ENCODE data around the gene ATAD3B.

ATAD3B gene

DNA sequence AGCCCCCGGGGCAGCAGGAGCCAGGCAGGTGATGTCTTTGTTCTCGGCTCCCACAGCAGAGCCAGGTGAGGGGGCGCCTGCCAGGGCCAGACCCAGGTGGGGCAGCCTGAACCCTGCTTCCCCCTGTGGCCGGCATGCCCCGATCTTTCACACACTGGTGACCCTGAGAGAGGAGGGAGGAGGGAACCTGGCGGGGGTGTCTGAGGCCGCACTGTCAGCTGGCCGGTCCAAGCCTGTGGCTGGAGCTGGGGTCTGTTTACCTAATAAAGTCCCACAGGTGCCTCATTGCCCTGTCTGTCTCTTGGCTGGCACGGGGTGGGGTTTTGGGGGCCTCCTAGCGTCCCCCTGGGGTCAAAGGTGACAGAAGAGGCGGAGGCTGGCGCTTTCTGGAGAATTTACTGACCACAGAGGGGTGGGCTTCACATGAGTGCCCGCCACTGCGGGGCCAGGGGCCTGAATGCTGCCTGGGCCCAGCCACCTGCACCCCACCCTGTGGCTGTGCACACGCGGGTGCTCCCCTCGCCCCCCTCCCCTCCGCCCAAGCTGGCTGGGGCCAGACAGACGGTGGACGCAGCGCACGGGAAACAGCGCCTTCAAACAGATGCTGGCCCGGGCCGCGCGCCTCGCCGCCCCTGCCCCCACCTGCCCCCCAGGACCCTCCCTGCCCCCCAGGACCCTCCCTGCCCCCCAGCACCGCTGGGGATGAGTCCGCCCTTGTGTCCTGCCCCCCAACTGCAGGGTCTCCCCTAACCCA is 63.0 kb downstream of the ATAD3B start:
- DNase-seq (ENCODE audit: low read depth in 1 of 2, low spot score in 1 of 2): no peak
- TF ChIP-seq JUND (IDR thresholded peaks at IDR 0.05; ENCODE audit: low read depth): no peak
- in situ Hi-C loops (cut with HindIII; ENCODE audit: low pct_unique_long_range_greater_than_20kb, low sequenced_read_pairs): no loop called here

DNA sequence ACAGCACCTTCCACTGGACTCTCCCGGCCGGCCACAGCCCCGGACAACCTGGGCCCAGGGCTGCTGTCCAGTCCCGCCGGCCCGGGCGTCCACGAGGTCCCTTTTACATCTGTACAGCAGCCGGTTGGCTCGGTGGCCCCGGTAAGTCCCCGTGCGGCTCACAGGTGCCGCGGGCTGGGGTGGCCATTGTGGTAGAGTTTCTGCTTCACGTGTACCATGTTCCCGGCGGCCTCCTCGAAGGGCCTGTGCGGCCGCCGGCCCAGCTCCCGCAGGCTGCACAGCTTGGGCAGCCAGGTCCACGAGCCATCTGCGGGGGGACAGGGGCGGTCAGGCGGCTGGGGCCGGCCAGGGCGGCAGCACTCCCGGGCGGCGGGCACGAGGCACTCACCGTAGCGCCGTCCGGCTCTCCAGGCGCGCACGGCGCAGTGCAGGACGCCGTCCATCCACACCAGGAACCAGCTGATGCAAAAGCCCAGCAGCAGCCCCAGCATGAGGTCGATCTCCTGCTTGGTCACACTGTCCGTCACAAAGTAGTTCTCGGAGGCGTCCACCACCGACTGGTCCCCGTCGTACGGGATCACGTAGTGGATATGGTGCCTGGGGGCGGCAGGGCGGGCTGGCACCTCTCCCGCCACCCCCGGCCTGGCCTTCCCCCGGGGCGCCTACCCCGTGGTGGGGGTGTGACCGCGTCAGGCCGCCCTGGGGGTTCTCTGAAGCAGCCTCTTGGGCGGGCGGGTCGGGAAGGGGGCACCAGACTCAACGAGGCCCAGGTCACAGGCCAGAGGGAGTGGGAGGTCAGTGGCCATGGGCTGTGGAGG is 63.8 kb downstream of the ATAD3B start:
- TF ChIP-seq JUND (IDR thresholded peaks at IDR 0.05; ENCODE audit: low read depth): no peak
- in situ Hi-C loops (cut with HindIII; ENCODE audit: low pct_unique_long_range_greater_than_20kb, low sequenced_read_pairs): no loop called here
- no peak for DNase-seq (ENCODE audit: low read depth in 1 of 2, low spot score in 1 of 2)

DNA sequence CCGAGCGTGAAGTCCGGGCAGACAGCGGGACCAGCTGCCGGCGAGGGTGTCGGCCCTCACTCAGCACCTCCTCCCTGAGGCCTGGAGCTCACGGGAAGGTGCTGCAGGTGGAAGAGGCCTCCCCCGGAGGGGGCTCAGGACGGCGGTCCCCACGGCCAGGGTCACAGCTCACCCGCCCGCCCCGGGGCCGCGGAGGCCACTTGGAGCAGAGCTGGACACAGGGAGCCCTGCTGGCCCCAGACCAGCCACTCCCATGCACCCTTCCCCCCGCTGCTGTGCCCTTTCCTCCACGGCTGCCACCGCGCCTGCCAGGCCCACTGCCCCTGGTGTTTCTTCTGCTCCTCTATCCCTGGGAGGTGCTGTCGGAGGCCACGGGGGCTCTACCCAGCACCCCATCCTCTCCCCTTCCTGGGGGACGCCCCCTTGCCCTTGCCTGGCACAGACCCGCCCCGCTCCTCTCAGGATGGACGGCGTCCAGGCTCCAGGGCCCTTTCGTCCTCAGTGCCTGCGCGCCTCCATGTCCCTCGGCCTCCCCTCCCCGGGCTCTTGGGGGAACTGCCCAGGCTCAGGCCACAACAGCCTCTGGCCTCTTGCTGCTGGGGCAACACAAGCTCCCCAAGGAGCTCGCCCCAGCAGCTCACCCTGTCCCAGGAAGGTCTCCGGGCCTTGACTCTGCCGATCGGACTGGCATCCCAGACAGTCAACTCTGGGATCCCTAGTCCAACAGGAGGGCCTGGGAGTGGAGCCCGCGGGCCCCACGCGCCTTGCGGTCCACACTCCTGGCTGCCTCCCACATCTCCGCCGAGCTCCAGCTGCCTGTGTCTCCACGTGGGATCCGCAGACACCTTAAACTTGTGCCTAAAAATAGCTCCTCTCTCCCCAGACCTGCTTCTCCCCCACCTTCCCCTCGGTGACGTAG is 64.7 kb downstream of the ATAD3B start:
- in situ Hi-C loops (cut with HindIII; ENCODE audit: low pct_unique_long_range_greater_than_20kb, low sequenced_read_pairs): no loop called here
- DNase-seq (ENCODE audit: low read depth in 1 of 2, low spot score in 1 of 2): no peak
- no peak for TF ChIP-seq JUND (IDR thresholded peaks at IDR 0.05; ENCODE audit: low read depth)

DNA sequence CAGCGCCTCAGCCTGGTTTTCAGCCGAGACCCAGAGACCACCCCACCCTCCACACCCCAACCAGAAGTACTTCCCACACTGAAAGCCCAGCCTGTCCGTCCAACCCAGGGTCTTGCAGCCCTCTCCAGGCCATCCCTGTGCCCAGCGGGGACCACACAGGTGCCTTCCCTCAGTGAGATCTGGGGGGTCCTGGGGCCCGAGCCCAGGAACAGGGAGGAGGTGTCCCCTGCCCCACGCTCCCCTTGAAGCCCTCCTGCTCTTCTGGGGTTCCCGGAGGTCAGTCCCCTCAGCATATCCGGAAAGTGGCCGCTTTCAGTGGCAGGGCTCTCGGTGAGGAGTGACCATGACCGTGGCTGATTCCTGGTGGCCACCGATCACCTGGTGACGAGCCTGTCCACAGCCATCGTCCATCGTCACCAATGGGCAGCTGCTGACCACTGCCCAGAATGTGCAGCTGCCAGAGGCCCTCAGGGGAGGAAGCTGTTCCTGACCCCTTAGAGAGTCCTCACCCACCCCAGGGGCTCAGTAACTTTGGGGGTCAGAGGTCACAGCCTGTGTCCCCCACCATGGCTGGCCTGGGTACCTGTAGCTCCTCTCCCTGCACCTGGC is 65.5 kb downstream of the ATAD3B start:
- TF ChIP-seq JUND (IDR thresholded peaks at IDR 0.05; ENCODE audit: low read depth): no peak
- in situ Hi-C loops (cut with HindIII; ENCODE audit: low pct_unique_long_range_greater_than_20kb, low sequenced_read_pairs): no loop called here
- no peak for DNase-seq (ENCODE audit: low read depth in 1 of 2, low spot score in 1 of 2)

DNA sequence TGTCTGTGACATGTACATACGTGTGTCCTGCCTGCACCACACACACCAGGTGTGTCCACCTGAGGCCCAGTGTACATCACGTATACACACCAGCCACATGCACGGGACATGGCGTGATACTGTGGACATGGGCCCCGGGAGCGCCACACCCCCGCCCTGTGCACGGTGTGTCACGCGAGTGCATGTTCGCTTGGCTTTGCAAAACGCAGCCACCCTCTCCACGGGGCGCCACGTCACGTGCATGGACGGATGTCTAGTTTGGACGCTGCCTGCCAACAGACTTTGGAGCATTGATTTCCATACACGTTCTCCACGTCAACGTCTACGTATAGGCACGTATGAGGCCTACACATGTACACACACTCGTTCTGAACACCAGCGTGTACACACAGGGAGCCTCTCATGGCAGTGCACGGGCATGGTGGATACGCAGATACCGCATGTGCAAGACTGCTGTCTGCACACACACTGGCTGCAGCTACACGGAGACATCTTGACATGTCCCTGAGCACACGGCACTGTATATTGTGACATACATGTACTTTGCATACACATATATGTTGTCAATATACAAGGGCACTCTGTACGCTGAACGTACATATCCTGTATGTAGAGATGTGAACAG is 66.2 kb downstream of the ATAD3B start:
- no peak for TF ChIP-seq JUND (IDR thresholded peaks at IDR 0.05; ENCODE audit: low read depth)

DNA sequence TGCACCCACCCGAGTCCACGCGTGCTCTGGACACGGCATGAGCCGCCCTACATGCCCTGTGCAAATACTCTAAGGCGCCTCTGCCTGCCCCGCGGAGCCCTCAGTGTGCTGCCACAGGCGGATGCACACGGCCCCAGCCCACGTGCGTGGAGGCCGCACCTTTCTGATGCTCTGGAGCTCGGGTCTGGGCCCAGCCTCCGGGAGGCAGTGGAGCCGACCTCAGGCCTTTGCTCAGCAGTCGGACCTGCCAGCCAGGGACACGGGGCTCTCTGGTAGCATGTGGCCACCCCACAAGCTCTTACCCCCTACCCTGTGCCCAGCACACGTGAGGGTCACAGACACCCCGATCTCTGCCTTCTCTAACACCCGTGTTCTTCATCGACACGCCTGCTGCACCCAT is 66.8 kb downstream of the ATAD3B start:
- DNase-seq (ENCODE audit: low read depth in 1 of 2, low spot score in 1 of 2): no peak
- no peak for TF ChIP-seq JUND (IDR thresholded peaks at IDR 0.05; ENCODE audit: low read depth)
- in situ Hi-C loops (cut with HindIII; ENCODE audit: low pct_unique_long_range_greater_than_20kb, low sequenced_read_pairs): no loop called here

More for the DNA sequence above, 66.2 kb downstream of the ATAD3B start:
- DNase-seq (ENCODE audit: low read depth in 1 of 2, low spot score in 1 of 2): no peak
- in situ Hi-C loops (cut with HindIII; ENCODE audit: low pct_unique_long_range_greater_than_20kb, low sequenced_read_pairs): no loop called here

DNA sequence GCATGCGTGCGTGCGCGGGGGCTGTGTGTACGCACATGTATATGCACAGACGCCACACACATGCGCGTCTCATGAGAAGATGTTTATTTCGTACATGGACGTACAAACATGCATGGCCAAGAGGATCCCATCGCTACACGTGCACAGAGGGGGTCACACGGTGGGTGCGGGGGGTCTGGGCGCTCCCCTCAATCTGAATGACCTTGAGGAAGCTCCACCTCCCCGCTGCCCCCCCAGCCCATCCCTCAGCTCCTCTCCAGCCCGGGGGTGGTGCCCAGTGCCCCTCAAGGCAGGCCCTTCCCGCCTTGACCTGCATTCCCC is 67.4 kb downstream of the ATAD3B start:
- in situ Hi-C loops (cut with HindIII; ENCODE audit: low pct_unique_long_range_greater_than_20kb, low sequenced_read_pairs): no loop called here
- no peak for DNase-seq (ENCODE audit: low read depth in 1 of 2, low spot score in 1 of 2)
- TF ChIP-seq JUND (IDR thresholded peaks at IDR 0.05; ENCODE audit: low read depth): no peak

DNA sequence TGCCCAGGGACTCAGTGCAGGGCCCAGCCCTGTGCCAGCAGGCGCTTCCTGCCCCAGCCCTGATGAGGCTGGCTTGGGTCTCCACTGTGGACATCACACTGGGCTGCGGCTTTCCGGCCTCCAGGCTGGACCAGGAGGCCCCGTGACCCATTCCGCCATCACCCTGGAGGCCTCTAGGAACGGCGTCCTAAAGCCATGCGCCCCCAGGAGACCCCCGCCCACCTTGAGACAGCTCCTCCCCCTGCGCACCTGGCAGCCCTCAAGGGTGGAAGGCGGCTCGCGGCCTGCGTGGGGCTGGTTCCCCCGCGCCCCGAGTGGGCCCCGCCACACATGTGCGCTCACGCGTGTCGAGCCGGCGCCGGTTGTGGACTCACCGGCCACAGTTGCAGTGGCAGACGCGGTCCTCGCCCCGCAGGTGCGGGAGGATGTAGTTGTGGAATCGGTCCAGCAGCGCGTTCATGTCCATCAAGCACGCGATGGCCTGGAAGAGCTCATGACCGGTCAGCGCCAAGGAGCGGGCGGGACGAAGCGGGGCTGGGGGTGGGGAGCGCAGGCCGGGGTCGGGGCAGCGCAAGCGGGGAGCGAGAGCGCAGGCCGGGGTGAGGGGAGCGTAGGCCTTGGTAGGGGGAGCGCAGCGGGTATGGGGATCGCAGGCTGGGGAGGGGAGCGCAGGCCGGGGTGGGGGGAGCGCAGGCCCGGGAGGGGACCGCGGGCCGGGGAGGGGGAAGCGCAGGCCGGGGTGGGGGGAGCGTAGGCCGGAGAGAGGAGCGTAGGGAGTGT is 67.9 kb downstream of the ATAD3B start:
- TF ChIP-seq JUND (IDR thresholded peaks at IDR 0.05; ENCODE audit: low read depth): no peak
- in situ Hi-C loops (cut with HindIII; ENCODE audit: low pct_unique_long_range_greater_than_20kb, low sequenced_read_pairs): no loop called here
- DNase-seq (ENCODE audit: low read depth in 1 of 2, low spot score in 1 of 2): no peak

DNA sequence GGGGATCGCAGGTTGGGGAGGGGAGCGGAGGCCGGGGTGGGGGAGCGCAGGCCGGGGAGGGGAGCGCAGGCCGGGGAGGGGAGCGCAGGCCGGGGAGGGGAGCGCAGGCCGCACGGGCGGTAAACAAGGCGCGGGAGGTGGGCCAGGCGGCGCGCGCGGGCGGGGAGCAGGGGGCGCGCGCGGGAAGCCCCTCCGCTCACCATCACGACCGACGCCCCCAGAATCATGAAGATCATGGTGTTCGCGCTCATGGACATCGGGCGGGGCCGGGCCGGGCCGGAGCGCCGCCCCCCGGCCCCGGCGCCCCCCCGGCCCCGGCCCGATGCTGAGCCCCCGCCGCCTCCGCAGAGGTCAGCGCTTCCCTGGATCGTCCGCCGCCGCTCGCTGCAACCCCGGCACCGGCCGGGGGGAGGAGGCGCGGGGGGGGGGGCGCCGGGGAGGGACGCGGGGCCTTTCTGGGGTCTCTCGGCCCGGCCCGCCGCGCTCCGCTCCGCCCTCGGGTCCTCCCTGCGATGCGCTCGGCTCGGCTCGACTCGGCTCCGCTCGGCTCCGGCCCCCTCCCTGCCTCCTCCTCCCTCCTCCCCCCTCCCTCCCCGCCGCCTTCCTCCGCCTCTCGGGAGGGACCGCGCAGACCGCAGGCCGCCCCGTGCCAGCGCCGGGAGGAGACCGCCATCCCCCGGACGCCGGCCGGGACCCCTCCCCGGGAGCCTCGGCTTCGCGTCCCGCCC is 68.7 kb downstream of the ATAD3B start, which contains the start of gene TMEM240:
Gene TMEM240 (minus strand): TSS at position 535 of the 728 bp plus-strand sequence. CDS start 278 bp downstream, at position 257.
- no peak for DNase-seq (ENCODE audit: low read depth in 1 of 2, low spot score in 1 of 2)
- in situ Hi-C loops (cut with HindIII; ENCODE audit: low pct_unique_long_range_greater_than_20kb, low sequenced_read_pairs): no loop called here
- TF ChIP-seq JUND (IDR thresholded peaks at IDR 0.05; ENCODE audit: low read depth): no peak

DNA sequence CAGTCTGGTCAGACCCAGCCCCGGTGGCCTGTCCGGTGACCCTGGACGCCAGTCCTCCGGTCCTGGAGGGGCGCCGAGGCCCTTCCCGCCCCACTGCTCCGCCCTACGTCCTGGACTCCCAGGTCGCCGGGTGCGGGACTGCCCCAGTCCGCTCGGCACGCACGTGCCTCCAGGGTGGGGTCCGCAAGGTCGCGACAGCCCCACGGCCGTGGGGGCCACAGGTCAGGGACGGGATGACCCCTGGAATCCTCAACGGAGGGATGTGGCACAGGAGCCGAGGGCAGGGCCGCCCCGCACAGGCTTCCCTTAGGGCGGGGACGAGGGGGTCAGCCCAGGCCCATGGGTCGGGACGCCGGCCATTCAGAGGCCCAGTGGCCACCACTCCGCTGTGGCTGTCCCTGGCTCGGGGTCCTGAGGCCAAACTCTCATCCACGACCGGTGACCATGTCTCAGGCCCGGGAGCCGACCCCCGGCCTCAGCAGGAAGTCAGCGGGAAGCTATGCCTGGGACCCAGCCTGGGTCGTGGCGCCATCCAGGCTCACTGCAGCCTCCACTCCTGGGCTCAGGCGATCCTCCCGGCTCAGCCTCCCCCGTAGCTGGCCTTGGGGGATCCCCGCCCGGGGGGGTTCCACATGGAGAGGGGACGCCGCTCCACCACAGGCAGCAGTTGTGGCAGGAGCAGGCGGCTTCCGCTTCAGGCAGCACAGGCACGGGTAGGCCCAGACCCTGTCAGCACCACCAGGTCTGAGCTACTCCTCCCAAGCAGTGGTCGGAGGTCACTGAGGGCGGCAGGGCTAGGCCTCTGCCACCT is 69.5 kb downstream of the ATAD3B start:
- DNase-seq (ENCODE audit: low read depth in 1 of 2, low spot score in 1 of 2): no peak
- no peak for TF ChIP-seq JUND (IDR thresholded peaks at IDR 0.05; ENCODE audit: low read depth)
- in situ Hi-C loops (cut with HindIII; ENCODE audit: low pct_unique_long_range_greater_than_20kb, low sequenced_read_pairs): no loop called here

Measured in T47D (cell line).